Astrocyte of the spinal cord (primary cell): ENCODE measurements around the gene GPALPP1.
A peak's percentile ranks its signal among the peaks of the same experiment; 100 is the strongest.

Experiments
- DNase-seq: peaks from one replicate; pipeline ENCODE4 v3.0.0; 2011; ENCODE audit warnings: low read depth, low spot score
- H3K4me3 ChIP-seq: 2 replicates; pipeline ENCODE4 v1.5.1; 2011; ENCODE audit warnings: low read depth, mild to moderate bottlenecking, low read length, moderate library complexity
- CTCF ChIP-seq: IDR thresholded peaks from 2 replicates; pipeline ENCODE4 v1.5.1; 2012; ENCODE audit warnings: low read depth, mild to moderate bottlenecking, low read length, inconsistent platforms
- in situ Hi-C: cut with HindIII; loops from 2 replicates; pipeline ENCODE4 v1.10.0; 2017; ENCODE audit warnings: low sequenced_read_pairs

Gene GPALPP1

GRCh38 chr13:45046445-45046844 lies 57.1 kb downstream of the GPALPP1 start:
- DNase-seq: no peak
- TF ChIP-seq CTCF: no peak
- in situ Hi-C loops: no loop called here
- H3K4me3 ChIP-seq: no peak overlapping the region

GRCh38 chr13:45047394-45048310 lies 58.3 kb downstream of the GPALPP1 start:
- DNase-seq: peak; percentile 85
- TF ChIP-seq CTCF: peak; percentile 89
- H3K4me3 ChIP-seq: peak overlapping the region; percentile 54
- in situ Hi-C loops: no loop called here

GRCh38 chr13:45048890-45049407 lies 59.6 kb downstream of the GPALPP1 start:
- no peak for DNase-seq
- in situ Hi-C loops: no loop called here
- no peak for TF ChIP-seq CTCF
- H3K4me3 ChIP-seq: no peak overlapping the region

- DNase-seq: no peak
- TF ChIP-seq CTCF: no peak
- in situ Hi-C loops: no loop called here
- H3K4me3 ChIP-seq: no peak overlapping the region
Measured at GRCh38 chr13:45049478-45049877, 60.1 kb downstream of the GPALPP1 start.

GRCh38 chr13:45051315-45051714 lies 62.0 kb downstream of the GPALPP1 start:
- no peak for TF ChIP-seq CTCF
- DNase-seq: no peak
- in situ Hi-C loops: no loop called here
- H3K4me3 ChIP-seq: no peak overlapping the region

GRCh38 chr13:45055198-45055901 lies 66.0 kb downstream of the GPALPP1 start:
- TF ChIP-seq CTCF: no peak
- in situ Hi-C loops: no loop called here
- DNase-seq: peak; percentile 93
- H3K4me3 ChIP-seq: no peak overlapping the region
